ENCODE data around the gene GSTK1.

DNA sequence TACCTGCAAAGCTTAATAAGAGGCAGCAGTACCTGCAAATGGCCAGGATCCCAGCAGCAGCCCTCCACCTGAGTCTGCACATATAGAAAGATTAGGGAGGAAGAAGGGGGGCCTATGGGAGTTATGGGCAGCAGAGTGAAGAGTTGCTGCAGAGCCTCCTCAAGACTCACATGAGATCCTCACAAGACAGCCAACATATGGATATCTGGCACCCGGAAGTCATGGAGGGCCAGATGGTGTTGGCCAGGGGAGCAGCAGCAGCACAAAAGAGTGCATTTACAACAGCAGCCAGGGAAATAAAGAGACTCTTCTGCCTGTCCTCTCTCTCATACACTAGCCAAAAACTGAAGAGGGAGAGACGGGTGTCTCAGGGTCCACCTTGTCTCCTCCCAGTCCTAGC is 45.4 kb upstream of the GSTK1 start:
- TF ChIP-seq CTCF (IDR thresholded peaks at IDR 0.05; ENCODE audit: low read depth, low read length, poor library complexity, severe bottlenecking) (no peak), EZH2phosphoT487 (IDR thresholded peaks at IDR 0.05; ENCODE audit: borderline replicate concordance, low read length) (no peak)
